Spinal cord (tissue), 10 donors: Measurements from ENCODE around the gene PNPLA7. TPM values are rescaled to one million over a fixed set of nuclear protein-coding genes. Genes with fewer than 3 reads are reported as not detected.
"Not testable (repeated sequence)": the region's sequence is repeated elsewhere in the genome, so short reads cannot be mapped to it uniquely, and the experiment has no call there.

Source experiments
- DNase-seq, 6 donors: peaks; one replicate each; pipeline versions ENCODE4 v3.0.0 to v3.0.0-alpha.2; 2013 to 2015; ENCODE audit warnings: low spot score in 6 of 6, low read depth in 4 of 6
- H3K27ac ChIP-seq: one replicate; pipeline ENCODE4 v1.5.1; 2013; ENCODE audit warnings: low read depth, low read length, control low read depth
- H3K27me3 ChIP-seq: one replicate; pipeline ENCODE4 v1.6.1; 2013; ENCODE audit warnings: low read length; ENCODE audit not compliant: control insufficient read depth, insufficient read depth
- H3K36me3 ChIP-seq: one replicate; pipeline ENCODE4 v1.6.1; 2013; ENCODE audit warnings: low read length; ENCODE audit not compliant: control insufficient read depth, insufficient read depth
- H3K4me1 ChIP-seq: one replicate; pipeline ENCODE4 v1.6.1; 2013; ENCODE audit warnings: low read length; ENCODE audit not compliant: control insufficient read depth, insufficient read depth
- H3K4me3 ChIP-seq: one replicate; pipeline ENCODE4 v1.5.1; 2013; ENCODE audit warnings: low read depth, low read length, control low read depth
- H3K9me3 ChIP-seq: one replicate; pipeline ENCODE4 v1.6.1; 2013; ENCODE audit warnings: low read length; ENCODE audit not compliant: control insufficient read depth, insufficient read depth
- WGBS: methylation state at CpG from one replicate; pipeline ENCODE4 v1.1.5; 2013; ENCODE audit warnings: missing lambda C conversion rate; ENCODE audit not compliant: insufficient coverage; 5-methylcytosine and 5-hydroxymethylcytosine counted together
- polyA plus RNA-seq, 2 donors: library from polyadenylated mRNA; unstranded; fragments of 120-200 nt; gene quantifications; one replicate each; pipeline ENCODE4 v1.2.1, GENCODE V29; 2013; ENCODE audit not compliant: insufficient read length in 2 of 2
- total RNA-seq, 2 donors: library from RNA; depleted of rRNA in 1 of 2; stranded (reverse); fragments of 120-200 nt in 1 of 2; fragments of >200 nt in 1 of 2; gene quantifications; one replicate each; pipeline versions ENCODE4 v1.2.3 to v1.2.4, GENCODE V29; 2013 to 2014
- donor health status: healthy.

PNPLA7 gene
- total and polyA plus RNA-seq, 4 donors, result 0.89 to 6.6 (median 4.4) TPM

DNA sequence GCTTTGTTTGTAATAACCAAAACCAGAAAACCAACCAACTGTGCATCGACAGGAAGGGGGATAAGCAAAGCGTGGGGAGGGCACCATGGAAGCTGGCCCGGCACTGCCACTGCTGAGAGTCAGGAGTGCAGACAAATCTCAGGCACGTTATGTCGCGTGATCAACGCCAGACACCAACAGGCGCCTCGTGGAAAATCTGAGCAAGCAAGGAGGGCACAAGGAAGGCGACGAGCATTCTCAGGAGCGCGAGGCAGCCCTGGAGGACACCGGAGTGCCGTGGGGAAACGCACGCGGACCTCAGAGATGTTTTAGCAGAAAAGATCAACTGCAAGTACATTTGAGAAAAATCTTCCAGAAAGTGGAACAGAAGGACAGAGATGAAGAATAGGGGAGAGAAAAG, 75.9 kb downstream of the PNPLA7 start:
- WGBS, result 94% methylated on average over 18 of the region's 18 CpGs
- Histone ChIP-seq H3K4me3 (no peak overlapping the region), H3K4me1 (peaks cover 10% of the 10 kb centered on the region), H3K27ac (no peak overlapping the region), H3K27me3 (no peaks in the 10 kb centered on the region), H3K9me3 (peaks cover 4% of the 10 kb centered on the region), H3K36me3 (peaks cover 14% of the 10 kb centered on the region)
- DNase-seq, result no peak

DNA sequence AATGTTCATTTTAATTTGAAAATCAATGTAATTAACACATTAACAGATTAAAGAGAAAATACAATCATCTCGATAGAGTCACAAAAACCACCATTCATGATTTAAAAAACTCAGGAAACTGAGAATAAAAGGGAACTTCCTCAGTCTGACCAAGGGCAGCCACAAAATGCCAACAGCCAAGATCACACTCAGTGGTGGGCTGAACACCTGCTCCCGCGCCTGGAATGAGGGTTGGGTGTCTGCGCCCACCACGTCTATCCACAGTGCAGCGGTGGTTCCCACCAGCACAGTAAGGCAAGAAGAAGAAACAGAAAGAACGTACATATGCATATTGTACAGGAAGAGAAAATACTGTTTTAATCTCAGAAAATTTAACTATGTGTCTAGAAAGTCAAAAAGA, 79.4 kb downstream of the PNPLA7 start:
- WGBS, result 40% methylated on average over 1 of the region's 7 CpGs
- H3K4me1 ChIP-seq, result no peaks in the 10 kb centered on the region
- DNase-seq, result no peak
- H3K36me3 ChIP-seq, result peaks cover 4% of the 10 kb centered on the region
- H3K27me3 ChIP-seq, result no peaks in the 10 kb centered on the region
- no peak overlapping the region for H3K27ac ChIP-seq
- H3K4me3 ChIP-seq, result no peak overlapping the region
- peaks cover 3% of the 10 kb centered on the region for H3K9me3 ChIP-seq

DNA sequence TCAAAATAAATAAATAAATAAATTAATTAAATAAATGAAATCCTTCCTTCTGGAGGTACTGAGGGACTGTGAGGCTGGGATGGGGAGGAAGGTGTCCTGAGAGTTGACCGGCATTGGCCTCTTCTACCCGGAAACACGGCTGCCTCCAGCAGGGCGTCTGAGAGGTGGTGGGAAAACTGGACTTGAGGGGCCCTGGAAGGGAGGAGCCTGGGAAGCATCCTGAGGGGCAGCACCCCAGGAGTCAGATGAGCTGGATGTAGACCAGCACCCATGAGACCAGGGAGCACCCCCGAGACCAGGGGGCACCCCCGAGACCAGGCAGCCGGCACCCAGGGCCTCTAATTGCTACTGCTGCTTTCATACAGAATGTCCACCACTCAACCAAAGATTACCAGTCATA, 82.3 kb downstream of the PNPLA7 start:
- 89% methylated on average over 6 of the region's 7 CpGs for WGBS
- Histone ChIP-seq H3K4me1 (no peaks in the 10 kb centered on the region), H3K36me3 (peaks cover 15% of the 10 kb centered on the region), H3K27me3 (no peaks in the 10 kb centered on the region), H3K4me3 (no peak overlapping the region), H3K9me3 (no peaks in the 10 kb centered on the region), H3K27ac (no peak overlapping the region)
- DNase-seq, result no peak

DNA sequence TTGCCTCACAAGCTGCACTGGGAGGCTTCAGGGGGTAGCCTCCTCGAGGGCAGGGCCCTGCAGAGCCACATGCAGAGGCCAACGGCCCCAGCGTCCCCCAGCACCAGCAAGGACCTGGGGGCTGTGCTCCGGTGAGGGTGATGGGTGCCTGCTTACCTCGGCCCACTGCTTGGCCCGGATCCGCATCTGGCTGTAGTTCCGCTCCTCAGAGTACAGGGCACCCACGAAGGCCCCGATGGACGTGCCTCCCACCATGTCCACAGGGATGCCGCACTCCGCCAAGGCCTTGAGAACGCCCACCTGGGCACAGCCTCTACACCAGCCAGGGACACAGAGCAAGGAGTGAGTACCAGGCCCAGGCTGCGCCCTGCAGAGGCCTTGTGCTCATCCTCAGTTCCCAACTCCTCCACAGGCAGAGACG, 83.0 kb downstream of the PNPLA7 start:
- H3K9me3 ChIP-seq, result no peaks in the 10 kb centered on the region
- H3K4me1 ChIP-seq, result peaks cover under 1% of the 10 kb centered on the region
- WGBS, result 90% methylated on average over 16 of the region's 16 CpGs
- no peak overlapping the region for H3K27ac ChIP-seq
- no peak for DNase-seq
- H3K36me3 ChIP-seq, result peaks cover 22% of the 10 kb centered on the region
- no peaks in the 10 kb centered on the region for H3K27me3 ChIP-seq
- no peak overlapping the region for H3K4me3 ChIP-seq

DNA sequence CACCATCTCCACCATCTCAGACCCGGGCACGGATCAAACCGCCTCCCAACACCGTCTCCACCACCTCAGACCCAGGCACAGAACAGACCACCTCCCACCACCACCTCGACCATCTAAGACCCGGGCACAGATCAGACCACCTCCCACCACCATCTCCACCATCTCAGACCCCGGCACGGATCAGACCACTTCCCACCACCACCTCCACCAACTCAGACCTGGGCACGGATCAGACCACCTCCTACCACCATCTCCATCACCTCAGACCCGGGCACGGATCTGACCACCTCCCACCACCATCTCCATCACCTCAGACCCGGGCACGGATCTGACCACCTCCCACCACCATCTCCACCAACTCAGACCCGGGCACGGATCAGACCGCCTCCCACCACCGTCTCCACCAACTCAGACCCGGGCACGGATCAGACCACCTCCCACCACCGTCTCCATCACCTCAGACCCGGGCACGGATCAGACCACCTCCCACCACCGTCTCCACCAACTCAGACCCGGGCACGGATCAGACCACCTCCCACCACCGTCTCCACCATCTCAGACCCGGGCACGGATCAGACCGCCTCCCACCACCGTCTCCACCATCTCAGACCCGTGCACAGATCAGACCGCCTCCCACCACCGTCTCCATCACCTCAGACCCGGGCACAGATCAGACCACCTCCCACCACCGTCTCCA, 83.7 kb downstream of the PNPLA7 start:
- H3K27ac ChIP-seq, H3K4me1 ChIP-seq, DNase-seq, H3K9me3 ChIP-seq, H3K4me3 ChIP-seq, H3K27me3 ChIP-seq: not testable (repeated sequence)
- WGBS, result 93% methylated on average over 35 of the region's 35 CpGs
- peaks cover 29% of the 10 kb centered on the region for H3K36me3 ChIP-seq

DNA sequence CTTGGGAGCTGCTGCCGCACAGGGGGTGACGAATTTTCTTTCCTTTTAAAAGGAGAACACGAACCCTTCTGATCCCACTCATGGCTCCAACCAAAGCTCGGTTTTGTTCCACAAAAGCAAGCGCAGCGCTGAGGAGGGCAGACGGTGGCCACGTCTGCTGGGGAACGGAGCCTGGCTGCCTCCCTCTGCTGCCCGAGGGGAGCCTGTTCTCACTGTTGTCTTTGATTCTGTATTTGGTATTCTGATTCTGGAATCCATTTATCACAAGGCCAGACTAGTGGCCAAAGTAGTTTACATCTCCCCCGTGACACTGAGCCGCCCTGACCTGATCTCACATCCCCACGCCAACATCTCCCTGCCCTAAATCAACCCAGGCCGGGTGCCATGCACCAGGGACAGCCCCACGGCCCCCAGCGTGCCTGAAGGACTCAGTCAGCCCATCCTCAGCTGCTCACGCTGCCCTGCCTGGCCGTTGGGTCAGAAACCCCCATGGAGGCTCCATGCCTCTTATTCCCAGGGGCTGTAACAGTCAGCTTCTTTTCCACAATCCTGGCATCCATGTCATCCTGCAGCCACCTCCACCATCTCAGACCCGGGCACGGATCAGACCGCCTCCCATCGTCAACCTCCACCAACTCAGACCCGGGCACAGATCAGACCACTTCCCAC, 84.3 kb downstream of the PNPLA7 start:
- no peaks in the 10 kb centered on the region for H3K9me3 ChIP-seq
- H3K27ac ChIP-seq, result no peak overlapping the region
- 68% methylated on average over 21 of the region's 23 CpGs for WGBS
- peaks cover 35% of the 10 kb centered on the region for H3K36me3 ChIP-seq
- H3K4me1 ChIP-seq, result peaks cover 6% of the 10 kb centered on the region
- H3K4me3 ChIP-seq, result no peak overlapping the region
- DNase-seq, result no peak
- no peaks in the 10 kb centered on the region for H3K27me3 ChIP-seq

DNA sequence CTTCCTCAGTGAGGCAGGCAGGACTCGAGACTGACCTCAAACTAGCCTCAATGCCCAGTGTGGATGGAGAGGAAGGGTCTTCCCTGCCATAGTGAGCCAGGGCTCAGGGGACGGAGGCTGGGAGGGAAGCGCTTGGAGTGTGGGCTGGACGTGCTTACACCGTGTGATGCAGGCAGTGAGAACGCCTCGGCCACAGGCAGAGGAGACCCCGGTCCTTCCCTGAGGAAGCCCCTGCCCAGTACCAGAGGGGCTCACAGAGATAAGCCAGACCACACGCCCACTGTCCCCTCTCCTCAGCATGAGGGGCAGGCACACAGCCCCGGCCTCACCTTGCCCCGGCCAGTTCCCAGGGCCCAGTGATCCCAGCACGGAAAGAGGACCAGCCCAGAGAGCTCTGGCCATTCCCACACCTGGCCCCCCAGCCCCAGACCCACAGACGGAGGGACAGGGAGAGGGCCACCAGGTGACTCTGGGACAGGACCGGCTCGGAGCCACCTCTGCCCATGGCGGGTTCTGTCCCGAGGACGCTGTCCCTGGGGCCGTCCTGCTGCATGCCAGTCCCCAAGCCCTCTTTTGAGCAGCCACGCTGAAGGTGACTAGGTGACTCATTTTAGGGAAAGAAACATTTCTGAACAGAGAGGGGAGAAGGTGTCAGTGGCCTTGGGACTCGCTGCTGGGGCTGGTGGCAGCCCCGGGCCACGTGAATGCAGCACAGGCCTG, 85.0 kb downstream of the PNPLA7 start:
- DNase-seq, result no peak
- Histone ChIP-seq H3K4me3 (no peak overlapping the region), H3K27me3 (no peaks in the 10 kb centered on the region), H3K27ac (no peak overlapping the region), H3K36me3 (peaks cover 42% of the 10 kb centered on the region), H3K9me3 (no peaks in the 10 kb centered on the region), H3K4me1 (peaks cover 8% of the 10 kb centered on the region)
- WGBS, result 85% methylated on average over 20 of the region's 23 CpGs

DNA sequence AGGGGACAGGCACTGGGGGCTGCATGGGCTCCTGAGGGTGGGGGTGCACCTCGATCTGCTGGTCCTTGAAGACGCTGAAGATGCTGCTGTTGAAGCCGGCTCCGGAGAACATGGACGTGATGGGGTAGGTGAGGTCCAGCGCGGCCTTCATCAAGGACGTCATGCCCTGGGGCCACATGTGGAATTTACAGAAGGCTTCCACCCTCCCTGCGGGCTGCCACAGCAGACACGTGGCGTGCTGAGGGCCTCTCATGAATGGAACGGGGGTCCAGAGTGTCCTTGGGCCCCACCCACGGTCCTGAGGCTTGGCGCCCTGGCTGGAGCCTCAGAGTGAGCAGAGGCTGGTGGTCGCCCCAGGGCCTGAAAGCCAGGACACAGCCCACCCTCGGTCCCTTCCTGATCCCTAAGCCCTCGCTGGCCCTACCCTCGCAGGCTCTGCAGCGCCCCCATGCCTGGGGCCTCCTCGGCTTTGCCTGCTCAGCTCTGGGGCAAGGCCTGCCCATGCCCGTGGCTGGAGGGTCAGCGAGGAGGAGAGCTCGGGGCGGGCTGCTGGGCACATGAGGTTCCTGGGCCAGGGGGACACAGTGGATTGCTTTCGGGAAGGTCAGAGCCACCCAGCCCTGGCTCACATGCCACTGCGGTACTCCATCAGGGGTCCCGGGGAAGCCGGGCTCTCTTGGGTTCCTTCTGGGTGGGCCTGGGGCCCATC, 85.8 kb downstream of the PNPLA7 start:
- WGBS, result 94% methylated on average over 28 of the region's 28 CpGs

DNA sequence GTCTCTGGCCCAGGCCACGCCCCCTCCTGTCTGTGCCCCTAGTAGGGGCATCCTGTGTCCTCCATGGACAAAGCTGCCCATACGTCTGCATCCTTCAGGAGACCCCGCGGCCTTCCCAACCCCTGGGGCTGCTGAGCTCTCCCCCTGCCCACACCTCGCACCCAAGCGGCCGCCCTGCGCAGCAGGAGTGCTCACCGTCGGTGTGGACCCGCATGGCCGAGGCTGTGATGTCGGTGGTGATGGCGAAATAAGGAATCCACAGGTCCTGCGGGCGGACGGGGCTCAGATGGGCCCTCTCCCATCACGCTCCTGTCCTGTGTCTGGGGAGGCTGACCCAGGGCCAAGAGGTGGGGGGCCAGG, 86.3 kb downstream of the PNPLA7 start:
- no peak overlapping the region for H3K27ac ChIP-seq
- H3K4me3 ChIP-seq, result no peak overlapping the region
- 92% methylated on average over 18 of the region's 18 CpGs for WGBS
- DNase-seq, result no peak
- H3K9me3 ChIP-seq, result no peaks in the 10 kb centered on the region
- H3K27me3 ChIP-seq, result no peaks in the 10 kb centered on the region
- peaks cover 43% of the 10 kb centered on the region for H3K36me3 ChIP-seq
- H3K4me1 ChIP-seq, result peaks cover 17% of the 10 kb centered on the region

More for the DNA sequence above, 85.8 kb downstream of the PNPLA7 start:
- no peaks in the 10 kb centered on the region for H3K27me3 ChIP-seq
- no peak overlapping the region for H3K4me3 ChIP-seq
- no peak overlapping the region for H3K27ac ChIP-seq
- no peak for DNase-seq
- H3K4me1 ChIP-seq, result peaks cover 15% of the 10 kb centered on the region
- H3K9me3 ChIP-seq, result no peaks in the 10 kb centered on the region
- peaks cover 43% of the 10 kb centered on the region for H3K36me3 ChIP-seq
